WTC11 (cell line): Measurements from ENCODE around the gene MYO9A.

Experiments
- CBFB ChIP-seq: sonication (generic); formaldehyde crosslinking; IDR thresholded peaks from 2 replicates; pipeline ENCODE4 v1.8.1; 2022; ENCODE audit warnings: mild to moderate bottlenecking, low read depth, missing genetic modification reagents
- ESRRA ChIP-seq: sonication (generic); formaldehyde crosslinking; IDR thresholded peaks from 2 replicates; pipeline ENCODE4 v1.8.1; 2022; ENCODE audit warnings: mild to moderate bottlenecking, missing genetic modification reagents, borderline replicate concordance
- RORB ChIP-seq: fragments of 250-450 bp; sonication (Bioruptor Pico); IDR thresholded peaks from 2 replicates; pipeline ENCODE4 v1.9.0; 2021; ENCODE audit warnings: mild to moderate bottlenecking
- TP53 ChIP-seq: sonication (generic); formaldehyde crosslinking; IDR thresholded peaks from 2 replicates; pipeline ENCODE4 v1.8.1; 2023; ENCODE audit warnings: mild to moderate bottlenecking, missing genetic modification reagents
- TF ChIP-seq, protein P1 (sequence below): fragments of 200-600 bp; IDR thresholded peaks from 2 replicates; pipeline ENCODE4 v1.8.0; 2022; ENCODE audit warnings: antibody characterized with exemption
- TF ChIP-seq, protein P2 (sequence below): fragments of 250-450 bp; sonication (Bioruptor Pico); IDR thresholded peaks from 2 replicates; pipeline ENCODE4 v2.1.2; 2022; ENCODE audit warnings: mild to moderate bottlenecking, moderate library complexity

DNA sequence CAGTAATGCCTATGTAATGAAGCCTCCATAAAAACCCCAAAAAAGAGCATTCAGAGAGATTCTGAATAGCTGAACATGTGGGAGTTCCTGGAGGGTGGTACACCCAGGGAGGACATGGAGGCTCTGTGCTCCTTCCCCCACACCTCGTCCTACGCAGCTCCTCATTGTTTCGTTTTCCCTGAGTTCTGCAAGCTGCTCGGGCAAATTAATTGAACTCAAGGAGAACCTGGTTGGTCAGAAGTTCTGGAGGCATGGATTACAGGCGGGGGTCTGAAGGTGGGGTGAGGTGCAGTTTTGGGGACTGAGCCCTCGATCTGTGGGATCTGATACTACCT lies 142.2 kb downstream of the MYO9A start:
- TF ChIP-seq, protein P1, sequence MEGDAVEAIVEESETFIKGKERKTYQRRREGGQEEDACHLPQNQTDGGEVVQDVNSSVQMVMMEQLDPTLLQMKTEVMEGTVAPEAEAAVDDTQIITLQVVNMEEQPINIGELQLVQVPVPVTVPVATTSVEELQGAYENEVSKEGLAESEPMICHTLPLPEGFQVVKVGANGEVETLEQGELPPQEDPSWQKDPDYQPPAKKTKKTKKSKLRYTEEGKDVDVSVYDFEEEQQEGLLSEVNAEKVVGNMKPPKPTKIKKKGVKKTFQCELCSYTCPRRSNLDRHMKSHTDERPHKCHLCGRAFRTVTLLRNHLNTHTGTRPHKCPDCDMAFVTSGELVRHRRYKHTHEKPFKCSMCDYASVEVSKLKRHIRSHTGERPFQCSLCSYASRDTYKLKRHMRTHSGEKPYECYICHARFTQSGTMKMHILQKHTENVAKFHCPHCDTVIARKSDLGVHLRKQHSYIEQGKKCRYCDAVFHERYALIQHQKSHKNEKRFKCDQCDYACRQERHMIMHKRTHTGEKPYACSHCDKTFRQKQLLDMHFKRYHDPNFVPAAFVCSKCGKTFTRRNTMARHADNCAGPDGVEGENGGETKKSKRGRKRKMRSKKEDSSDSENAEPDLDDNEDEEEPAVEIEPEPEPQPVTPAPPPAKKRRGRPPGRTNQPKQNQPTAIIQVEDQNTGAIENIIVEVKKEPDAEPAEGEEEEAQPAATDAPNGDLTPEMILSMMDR = no peak
- TF ChIP-seq CBFB (CRISPR knock-in tag) (no peak), TP53 (CRISPR knock-in tag) (no peak), RORB (CRISPR knock-in tag) (no peak), ESRRA (CRISPR knock-in tag) (no peak)
- TF ChIP-seq, protein P2, sequence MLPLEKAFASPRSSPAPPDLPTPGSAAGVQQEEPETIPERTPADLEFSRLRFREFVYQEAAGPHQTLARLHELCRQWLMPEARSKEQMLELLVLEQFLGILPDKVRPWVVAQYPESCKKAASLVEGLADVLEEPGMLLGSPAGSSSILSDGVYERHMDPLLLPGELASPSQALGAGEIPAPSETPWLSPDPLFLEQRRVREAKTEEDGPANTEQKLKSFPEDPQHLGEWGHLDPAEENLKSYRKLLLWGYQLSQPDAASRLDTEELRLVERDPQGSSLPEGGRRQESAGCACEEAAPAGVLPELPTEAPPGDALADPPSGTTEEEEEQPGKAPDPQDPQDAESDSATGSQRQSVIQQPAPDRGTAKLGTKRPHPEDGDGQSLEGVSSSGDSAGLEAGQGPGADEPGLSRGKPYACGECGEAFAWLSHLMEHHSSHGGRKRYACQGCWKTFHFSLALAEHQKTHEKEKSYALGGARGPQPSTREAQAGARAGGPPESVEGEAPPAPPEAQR (CRISPR knock-in tag) = no peak
